ENCODE measurements around the gene SMARCC1.

Gene SMARCC1

DNA sequence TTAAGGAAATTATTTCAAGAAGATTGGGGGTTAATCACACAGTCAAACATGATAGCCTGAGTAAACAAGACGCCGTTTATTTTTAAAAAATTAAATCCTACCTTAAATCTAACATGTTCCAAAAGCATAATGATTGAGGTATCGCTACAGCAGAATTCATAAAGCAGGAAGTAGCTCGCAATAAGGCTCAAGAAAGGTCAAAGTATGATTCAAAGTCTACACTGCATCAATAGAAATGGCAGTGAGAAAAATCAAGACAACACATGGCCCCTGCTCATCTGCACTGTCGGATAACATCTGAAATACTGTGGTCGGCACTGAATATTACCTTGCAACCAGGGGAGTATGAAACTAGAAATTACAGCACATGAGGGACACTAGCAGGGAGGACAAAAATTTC is 93.2 kb downstream of the SMARCC1 start:
- no peak overlapping the region for H3K27ac ChIP-seq (ENCODE audit: low read length)
- H3K79me2 ChIP-seq (ENCODE audit: low read length): peaks cover 5% of the 10 kb centered on the region; the same call in 1 of the 2 replicates
- no peak for TF ChIP-seq EZH2phosphoT487 (IDR thresholded peaks at IDR 0.05; ENCODE audit: low read depth)
- TF ChIP-seq, protein P1, sequence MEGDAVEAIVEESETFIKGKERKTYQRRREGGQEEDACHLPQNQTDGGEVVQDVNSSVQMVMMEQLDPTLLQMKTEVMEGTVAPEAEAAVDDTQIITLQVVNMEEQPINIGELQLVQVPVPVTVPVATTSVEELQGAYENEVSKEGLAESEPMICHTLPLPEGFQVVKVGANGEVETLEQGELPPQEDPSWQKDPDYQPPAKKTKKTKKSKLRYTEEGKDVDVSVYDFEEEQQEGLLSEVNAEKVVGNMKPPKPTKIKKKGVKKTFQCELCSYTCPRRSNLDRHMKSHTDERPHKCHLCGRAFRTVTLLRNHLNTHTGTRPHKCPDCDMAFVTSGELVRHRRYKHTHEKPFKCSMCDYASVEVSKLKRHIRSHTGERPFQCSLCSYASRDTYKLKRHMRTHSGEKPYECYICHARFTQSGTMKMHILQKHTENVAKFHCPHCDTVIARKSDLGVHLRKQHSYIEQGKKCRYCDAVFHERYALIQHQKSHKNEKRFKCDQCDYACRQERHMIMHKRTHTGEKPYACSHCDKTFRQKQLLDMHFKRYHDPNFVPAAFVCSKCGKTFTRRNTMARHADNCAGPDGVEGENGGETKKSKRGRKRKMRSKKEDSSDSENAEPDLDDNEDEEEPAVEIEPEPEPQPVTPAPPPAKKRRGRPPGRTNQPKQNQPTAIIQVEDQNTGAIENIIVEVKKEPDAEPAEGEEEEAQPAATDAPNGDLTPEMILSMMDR (IDR thresholded peaks at IDR 0.05; ENCODE audit: low read depth, low read length): no peak
- no peak overlapping the region for H3K4me2 ChIP-seq (ENCODE audit: low read length)
- no peaks in the 10 kb centered on the region for H3K4me1 ChIP-seq (ENCODE audit: low read length)
- no peak overlapping the region for H2AFZ ChIP-seq (ENCODE audit: low read depth, low read length)
- H3K27me3 ChIP-seq (ENCODE audit: low read depth, low read length): no peaks in the 10 kb centered on the region
- H4K20me1 ChIP-seq (ENCODE audit: insufficient read depth, low read length): no peaks in the 10 kb centered on the region
- H3K9ac ChIP-seq (ENCODE audit: low read length): no peak overlapping the region
- no peak overlapping the region for H3K4me3 ChIP-seq (ENCODE audit: low read length)
- H3K36me3 ChIP-seq (replicated peaks; ENCODE audit: low read depth, low read length): peaks cover 59% of the 10 kb centered on the region
- no peaks in the 10 kb centered on the region for H3K9me3 ChIP-seq (ENCODE audit: insufficient read depth, low read length)

DNA sequence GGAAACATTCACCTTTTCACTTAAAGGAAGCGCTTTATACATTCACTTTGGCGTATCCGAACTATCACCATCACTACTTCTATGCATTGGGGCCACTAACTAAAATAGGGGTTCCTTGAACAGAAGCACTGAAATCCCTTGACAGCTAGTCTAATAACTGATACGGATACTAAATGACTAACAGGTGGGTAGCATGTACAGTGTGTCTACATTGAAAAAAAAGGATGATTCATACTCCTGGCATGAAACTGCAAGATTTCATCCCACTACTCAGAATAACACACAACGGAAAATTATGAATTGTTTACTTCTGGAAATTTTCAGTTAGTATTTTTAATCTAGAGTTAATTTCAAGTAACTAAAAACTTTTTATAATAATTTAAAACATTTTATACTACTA is 96.7 kb downstream of the SMARCC1 start:
- Histone ChIP-seq H2AFZ (ENCODE audit: low read depth, low read length) (no peak overlapping the region), H3K4me1 (ENCODE audit: low read length) (no peaks in the 10 kb centered on the region), H3K9ac (ENCODE audit: low read length) (no peak overlapping the region), H3K9me3 (ENCODE audit: insufficient read depth, low read length) (no peaks in the 10 kb centered on the region), H3K27me3 (ENCODE audit: low read depth, low read length) (no peaks in the 10 kb centered on the region), H3K79me2 (ENCODE audit: low read length) (no peaks in the 10 kb centered on the region), H3K4me3 (ENCODE audit: low read length) (no peak overlapping the region), H4K20me1 (ENCODE audit: insufficient read depth, low read length) (no peaks in the 10 kb centered on the region), H3K4me2 (ENCODE audit: low read length) (no peak overlapping the region), H3K27ac (ENCODE audit: low read length) (no peak overlapping the region), H3K36me3 (replicated peaks; ENCODE audit: low read depth, low read length) (peaks cover 55% of the 10 kb centered on the region)
- TF ChIP-seq, protein P1 (IDR thresholded peaks at IDR 0.05; ENCODE audit: low read depth, low read length): no peak
- TF ChIP-seq EZH2phosphoT487 (IDR thresholded peaks at IDR 0.05; ENCODE audit: low read depth): no peak

DNA sequence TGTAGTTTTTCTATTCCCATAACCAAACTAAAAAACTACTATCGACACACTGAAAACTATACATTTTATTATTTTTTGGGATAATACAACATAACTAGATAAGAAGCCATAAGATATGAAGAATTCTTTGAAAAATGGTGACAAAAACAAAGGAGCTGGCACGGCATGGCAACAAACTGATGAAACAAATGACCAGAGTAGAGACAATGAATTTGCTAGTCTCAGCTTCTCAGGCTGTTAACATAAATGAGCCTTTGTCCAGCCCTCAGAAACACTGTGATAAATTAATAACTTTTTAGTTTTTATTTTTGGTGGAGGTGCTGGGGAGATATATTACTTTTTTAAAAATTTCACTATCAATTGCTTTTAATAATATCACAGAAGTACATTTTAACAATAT is 100.7 kb downstream of the SMARCC1 start:
- Histone ChIP-seq H3K4me2 (ENCODE audit: low read length) (no peak overlapping the region), H3K27ac (ENCODE audit: low read length) (no peak overlapping the region), H2AFZ (ENCODE audit: low read depth, low read length) (no peak overlapping the region), H3K36me3 (replicated peaks; ENCODE audit: low read depth, low read length) (peaks cover 54% of the 10 kb centered on the region), H3K79me2 (ENCODE audit: low read length) (peaks cover 4% of the 10 kb centered on the region), H3K4me3 (ENCODE audit: low read length) (no peak overlapping the region), H4K20me1 (ENCODE audit: insufficient read depth, low read length) (no peaks in the 10 kb centered on the region), H3K27me3 (ENCODE audit: low read depth, low read length) (no peaks in the 10 kb centered on the region), H3K4me1 (ENCODE audit: low read length) (no peaks in the 10 kb centered on the region), H3K9ac (ENCODE audit: low read length) (no peak overlapping the region), H3K9me3 (ENCODE audit: insufficient read depth, low read length) (no peaks in the 10 kb centered on the region)
- no peak for TF ChIP-seq EZH2phosphoT487 (IDR thresholded peaks at IDR 0.05; ENCODE audit: low read depth)
- TF ChIP-seq, protein P1 (IDR thresholded peaks at IDR 0.05; ENCODE audit: low read depth, low read length): no peak

DNA sequence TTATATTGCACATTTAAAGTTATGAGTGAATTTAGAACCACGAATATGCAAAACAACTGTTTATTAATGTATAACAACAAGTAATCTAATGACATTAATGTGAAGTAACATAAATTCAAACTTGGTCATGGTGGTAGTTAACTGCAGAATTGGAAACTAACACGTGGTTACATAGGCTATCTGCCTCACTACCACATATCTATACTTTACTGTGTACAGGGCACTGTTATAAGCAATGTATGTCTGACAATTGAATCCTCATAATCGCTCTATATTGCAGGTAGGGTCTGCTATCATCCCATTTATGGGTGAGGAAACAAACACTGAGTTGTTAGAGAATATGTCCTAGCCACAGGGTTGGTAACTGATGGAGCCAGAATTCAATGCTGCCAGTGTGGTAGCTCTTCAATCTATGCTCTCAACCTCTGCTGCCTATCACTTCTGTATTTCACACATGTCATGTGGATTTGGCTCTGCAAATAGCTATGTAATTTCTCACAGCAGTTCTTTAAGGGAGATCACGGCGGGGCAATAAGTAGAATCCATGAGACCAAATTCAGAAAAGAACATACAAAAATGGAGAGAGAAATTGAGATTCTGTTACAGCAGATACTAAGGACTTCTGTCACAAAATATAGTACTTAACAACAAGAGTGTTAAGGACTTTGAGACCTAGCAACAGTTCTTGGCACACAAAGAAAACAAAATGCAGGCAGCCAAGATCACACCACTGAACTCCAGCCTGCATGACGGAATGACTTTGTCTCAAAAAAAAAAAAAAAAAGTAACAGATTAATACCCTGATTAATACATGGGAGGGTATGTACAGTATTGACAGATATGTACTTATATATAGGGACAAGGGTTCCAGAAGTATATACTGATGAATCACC is 103.0 kb downstream of the SMARCC1 start:
- Histone ChIP-seq H3K27me3 (ENCODE audit: low read depth, low read length) (no peaks in the 10 kb centered on the region), H3K27ac (ENCODE audit: low read length) (no peak overlapping the region), H3K79me2 (ENCODE audit: low read length) (peaks cover 4% of the 10 kb centered on the region), H2AFZ (ENCODE audit: low read depth, low read length) (no peak overlapping the region), H3K4me1 (ENCODE audit: low read length) (no peaks in the 10 kb centered on the region), H3K4me3 (ENCODE audit: low read length) (no peak overlapping the region), H3K4me2 (ENCODE audit: low read length) (no peak overlapping the region), H3K36me3 (replicated peaks; ENCODE audit: low read depth, low read length) (peaks cover 68% of the 10 kb centered on the region), H3K9ac (ENCODE audit: low read length) (no peak overlapping the region), H3K9me3 (ENCODE audit: insufficient read depth, low read length) (no peaks in the 10 kb centered on the region), H4K20me1 (ENCODE audit: insufficient read depth, low read length) (no peaks in the 10 kb centered on the region)
- no peak for TF ChIP-seq EZH2phosphoT487 (IDR thresholded peaks at IDR 0.05; ENCODE audit: low read depth)
- TF ChIP-seq, protein P1 (IDR thresholded peaks at IDR 0.05; ENCODE audit: low read depth, low read length): no peak

Data from OCI-LY3 (cell line).